Natural killer cell (primary cell): ENCODE results near the gene GLIS1. TPM values are rescaled to one million over a fixed set of nuclear protein-coding genes. Genes with fewer than 3 reads are reported as not detected.
A peak's percentile ranks its signal among the peaks of the same experiment; 100 is the strongest.

Experiments
- ATAC-seq, 3 donors: fragments of 150-1000 bp in 2 of 3; fragments of 200-7000 bp in 1 of 3; cut with Tn5 transposase; 1 replicate in 1 of 3; 2 replicates in 2 of 3; pipeline ENCODE4 v1.10.0; 2021; ENCODE audit warnings: mild to moderate bottlenecking in 2 of 3, moderate library complexity in 2 of 3
- DNase-seq, 2 donors: peaks; one replicate each; pipeline versions ENCODE4 v3.0.0 to v3.0.0-alpha.2; 2013 to 2021; ENCODE audit warnings: mixed read lengths in 1 of 2
- H3K27ac ChIP-seq: one replicate; pipeline ENCODE4 v1.5.1; 2013; ENCODE audit warnings: mild to moderate bottlenecking, low read length
- H3K27me3 ChIP-seq: one replicate; pipeline ENCODE4 v1.6.1; 2013; ENCODE audit warnings: low read length; ENCODE audit not compliant: control insufficient read depth, insufficient read depth
- H3K36me3 ChIP-seq: one replicate; pipeline ENCODE4 v1.6.1; 2013; ENCODE audit warnings: low read length; ENCODE audit not compliant: control insufficient read depth, insufficient read depth
- H3K4me1 ChIP-seq: one replicate; pipeline ENCODE4 v1.6.1; 2013; ENCODE audit warnings: low read length; ENCODE audit not compliant: control insufficient read depth, insufficient read depth
- H3K4me3 ChIP-seq: one replicate; pipeline ENCODE4 v1.5.1; 2013; ENCODE audit warnings: low read length
- H3K9me3 ChIP-seq: one replicate; pipeline ENCODE4 v1.6.1; 2013; ENCODE audit warnings: low read length; ENCODE audit not compliant: control insufficient read depth, insufficient read depth
- H3K27ac Mint-ChIP-seq, 2 donors: one replicate each; pipeline ENCODE4 v1.8.0; 2022; ENCODE audit warnings: mild to moderate bottlenecking in 2 of 2, mixed read lengths in 2 of 2, moderate library complexity in 1 of 2
- H3K27me3 Mint-ChIP-seq, 2 donors: one replicate each; pipeline ENCODE4 v1.8.0; 2022; ENCODE audit warnings: low read depth in 2 of 2, mixed read lengths in 2 of 2
- H3K36me3 Mint-ChIP-seq: one replicate; pipeline ENCODE4 v1.8.0; 2022; ENCODE audit warnings: mixed read lengths
- H3K4me1 Mint-ChIP-seq, 2 donors: one replicate each; pipeline ENCODE4 v1.8.0; 2022; ENCODE audit warnings: mixed read lengths in 2 of 2
- H3K4me3 Mint-ChIP-seq: one replicate; pipeline ENCODE4 v1.8.0; 2022; ENCODE audit warnings: mild to moderate bottlenecking, moderate library complexity, mixed read lengths
- H3K9me3 Mint-ChIP-seq, 2 donors: one replicate each; pipeline ENCODE4 v1.8.0; 2022; ENCODE audit warnings: mixed read lengths in 2 of 2
- CTCF ChIP-seq: fragments of 200-600 bp; IDR thresholded peaks from one replicate; pipeline ENCODE4 v1.8.0; 2022; ENCODE audit warnings: antibody characterized with exemption
- WGBS: methylation state at CpG from one replicate; pipeline ENCODE4 v1.1.7; 2013; ENCODE audit warnings: missing lambda C conversion rate; ENCODE audit not compliant: insufficient coverage; 5-methylcytosine and 5-hydroxymethylcytosine counted together
- intact Hi-C: fragments of 100-400 bp; cut with micrococcal nuclease; formaldehyde crosslinking; loops from one replicate; pipeline ENCODE4 v1.14.2; 2022
- total RNA-seq, 4 donors: library from RNA; stranded (reverse); fragments of 120-200 nt in 1 of 4; gene quantifications; one replicate each; pipeline versions ENCODE4 v1.2.3 to v1.2.4, GENCODE V29; 2013 to 2022

Gene GLIS1
- total RNA-seq, 3 donors from 2014 or later (not counting 1 experiment from before 2014, with no cell fraction given) = not detected

- intact Hi-C loops = no loop called here
- ATAC-seq = no peak
- Histone ChIP-seq H3K9me3 (no peaks in the 10 kb centered on the region), H3K27ac (no peak overlapping the region), H3K27me3 (no peaks in the 10 kb centered on the region), H3K36me3 (no peaks in the 10 kb centered on the region), H3K4me3 (no peak overlapping the region), H3K4me1 (peaks cover 10% of the 10 kb centered on the region)
- no peaks in the 10 kb centered on the region for H3K36me3 Mint-ChIP-seq
- 90% methylated on average over 7 of the region's 7 CpGs for WGBS
- no peak overlapping the region for H3K27ac Mint-ChIP-seq
- H3K27me3 Mint-ChIP-seq = peaks cover 0 to 3% of the 10 kb centered on the region in 2 donors
- H3K4me1 Mint-ChIP-seq = peaks cover 0 to 11% of the 10 kb centered on the region in 2 donors
- TF ChIP-seq CTCF = no peak
- no peaks in the 10 kb centered on the region for H3K9me3 Mint-ChIP-seq
- H3K4me3 Mint-ChIP-seq = no peak overlapping the region
- no peak for DNase-seq
Observed at GRCh38 chr1:53510215-53510614, 228.7 kb downstream of the GLIS1 start.

GRCh38 chr1:53509775-53510174 lies 229.2 kb downstream of the GLIS1 start:
- H3K4me1 Mint-ChIP-seq = peaks cover 0 to 11% of the 10 kb centered on the region in 2 donors
- no peak for TF ChIP-seq CTCF
- H3K9me3 Mint-ChIP-seq = no peaks in the 10 kb centered on the region
- no peaks in the 10 kb centered on the region for H3K36me3 Mint-ChIP-seq
- H3K4me3 ChIP-seq = no peak overlapping the region
- intact Hi-C loops = no loop called here
- H3K4me1 ChIP-seq = peaks cover 10% of the 10 kb centered on the region
- 92% methylated on average over 13 of the region's 13 CpGs for WGBS
- no peak overlapping the region for H3K27ac ChIP-seq
- no peak overlapping the region for H3K4me3 Mint-ChIP-seq
- H3K36me3 ChIP-seq = no peaks in the 10 kb centered on the region
- DNase-seq = no peak
- ATAC-seq = no peak
- peak overlapping the region in 1 of 2 donors; percentile 54 for H3K27ac Mint-ChIP-seq
- H3K27me3 Mint-ChIP-seq = peaks cover 0 to 3% of the 10 kb centered on the region in 2 donors
- no peaks in the 10 kb centered on the region for H3K27me3 ChIP-seq
- H3K9me3 ChIP-seq = no peaks in the 10 kb centered on the region

- H3K36me3 Mint-ChIP-seq = no peaks in the 10 kb centered on the region
- H3K9me3 Mint-ChIP-seq = no peaks in the 10 kb centered on the region
- 39% methylated on average over 23 of the region's 23 CpGs for WGBS
- DNase-seq (peak in 1 of 2 donors; percentile 30), ATAC-seq (peak; percentile 65 to 99 (median 96))
- H3K4me3 Mint-ChIP-seq = peak overlapping the region; percentile 25
- peaks cover 0 to 3% of the 10 kb centered on the region in 2 donors for H3K27me3 Mint-ChIP-seq
- no peak overlapping the region for H3K4me3 ChIP-seq
- H3K27ac Mint-ChIP-seq = peak overlapping the region in 1 of 2 donors; percentile 54
- H3K4me1 ChIP-seq = peaks cover 10% of the 10 kb centered on the region
- intact Hi-C loops = no loop called here
- no peaks in the 10 kb centered on the region for H3K27me3 ChIP-seq
- H3K9me3 ChIP-seq = no peaks in the 10 kb centered on the region
- H3K4me1 Mint-ChIP-seq = peaks cover 0 to 11% of the 10 kb centered on the region in 2 donors
- H3K27ac ChIP-seq = no peak overlapping the region
- no peak for TF ChIP-seq CTCF
- H3K36me3 ChIP-seq = no peaks in the 10 kb centered on the region
Observed at GRCh38 chr1:53508991-53509666, 229.8 kb downstream of the GLIS1 start.
